ENCODE results near the gene PPFIA1.

DNA sequence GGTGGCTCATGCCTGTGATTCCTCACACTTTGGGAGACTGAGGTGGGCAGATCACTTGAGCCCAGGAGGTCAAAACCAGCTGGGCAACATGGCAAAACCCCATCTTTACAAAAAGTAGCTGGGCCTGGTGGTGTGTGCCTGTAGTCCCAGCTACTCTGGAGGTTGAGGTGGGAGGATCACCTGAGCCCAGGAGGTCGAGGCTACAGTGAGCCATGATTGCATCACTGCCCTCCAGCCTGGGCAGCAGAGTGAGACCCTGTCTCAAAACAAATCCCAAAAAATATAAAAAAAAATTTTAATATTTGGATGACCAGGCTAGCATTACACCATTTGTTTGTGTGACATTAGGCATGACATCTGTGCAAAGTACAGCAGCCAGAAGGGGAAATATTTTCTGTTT, 78.1 kb downstream of the PPFIA1 start:
- TF ChIP-seq, protein P1, sequence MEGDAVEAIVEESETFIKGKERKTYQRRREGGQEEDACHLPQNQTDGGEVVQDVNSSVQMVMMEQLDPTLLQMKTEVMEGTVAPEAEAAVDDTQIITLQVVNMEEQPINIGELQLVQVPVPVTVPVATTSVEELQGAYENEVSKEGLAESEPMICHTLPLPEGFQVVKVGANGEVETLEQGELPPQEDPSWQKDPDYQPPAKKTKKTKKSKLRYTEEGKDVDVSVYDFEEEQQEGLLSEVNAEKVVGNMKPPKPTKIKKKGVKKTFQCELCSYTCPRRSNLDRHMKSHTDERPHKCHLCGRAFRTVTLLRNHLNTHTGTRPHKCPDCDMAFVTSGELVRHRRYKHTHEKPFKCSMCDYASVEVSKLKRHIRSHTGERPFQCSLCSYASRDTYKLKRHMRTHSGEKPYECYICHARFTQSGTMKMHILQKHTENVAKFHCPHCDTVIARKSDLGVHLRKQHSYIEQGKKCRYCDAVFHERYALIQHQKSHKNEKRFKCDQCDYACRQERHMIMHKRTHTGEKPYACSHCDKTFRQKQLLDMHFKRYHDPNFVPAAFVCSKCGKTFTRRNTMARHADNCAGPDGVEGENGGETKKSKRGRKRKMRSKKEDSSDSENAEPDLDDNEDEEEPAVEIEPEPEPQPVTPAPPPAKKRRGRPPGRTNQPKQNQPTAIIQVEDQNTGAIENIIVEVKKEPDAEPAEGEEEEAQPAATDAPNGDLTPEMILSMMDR (conservative IDR thresholded peaks at IDR 0.05), result no peak
- TF ChIP-seq ZFX (IDR thresholded peaks at IDR 0.05), result no peak

Measured in C4-2B (cell line).